ENCODE data around the gene CCL20. TPM values are rescaled to one million over a fixed set of nuclear protein-coding genes. Genes with fewer than 3 reads are reported as not detected.

Gene CCL20
- total RNA-seq, 1 donor = 130 TPM

Other genes with a start within 250 kb of the CCL20 start
- not detected for gene SCYGR2, start 214.9 kb upstream of the CCL20 start, total RNA-seq
- not detected for gene SCYGR3, start 199.0 kb upstream of the CCL20 start, total RNA-seq
- gene SCYGR4, start 196.3 kb upstream of the CCL20 start, total RNA-seq = not detected
- not detected for gene SCYGR5, start 147.0 kb upstream of the CCL20 start, total RNA-seq
- not detected for gene SLC19A3, start 95.8 kb upstream of the CCL20 start, total RNA-seq
- not detected for gene SCYGR6, start 89.1 kb upstream of the CCL20 start, total RNA-seq
- gene SCYGR7, start 85.5 kb upstream of the CCL20 start, total RNA-seq = not detected
- gene SCYGR8, start 67.9 kb upstream of the CCL20 start, total RNA-seq = not detected
- not detected for gene DAW1, start 57.8 kb downstream of the CCL20 start, total RNA-seq